Measurements from ENCODE around the gene LCK.
A peak's percentile ranks its signal among the peaks of the same experiment; 100 is the strongest.

The LCK gene

GRCh38 chr1:32335535-32335789 lies 84.4 kb downstream of the LCK start:
- H3K27me3 ChIP-seq (ENCODE audit: control insufficient read depth, insufficient read depth, low read length) = peaks cover 4% of the 10 kb centered on the region
- peaks cover 12% of the 10 kb centered on the region for H3K4me1 ChIP-seq (ENCODE audit: control insufficient read depth, insufficient read depth, low read length)
- peak overlapping the region; percentile 88 for H3K9ac ChIP-seq (ENCODE audit: low read depth, low read length)
- no peaks in the 10 kb centered on the region for H3K9me3 ChIP-seq (ENCODE audit: control insufficient read depth, insufficient read depth, low read length)
- peak overlapping the region; percentile 85 for H3K4me3 ChIP-seq (ENCODE audit: low read depth, low read length)
- peaks cover 29% of the 10 kb centered on the region for H3K36me3 ChIP-seq (ENCODE audit: control insufficient read depth, insufficient read depth, low read length)
